ENCODE data around the gene STING1.

Gene STING1

GRCh38 chr5:139523635-139524445 is 41.3 kb upstream of the STING1 start:
- no peak overlapping the region for H3K27ac ChIP-seq (ENCODE audit: low read length)

GRCh38 chr5:139517683-139518564 is 35.4 kb upstream of the STING1 start:
- H4K20me1 ChIP-seq (ENCODE audit: insufficient read depth, low read length), result no peaks in the 10 kb centered on the region
- H3K4me3 ChIP-seq (ENCODE audit: low read depth in 1 of 2, low read length in 2 of 2), result peak overlapping the region; percentile 2 to 59; a peak in 3 of 4 replicates
- H3K9me3 ChIP-seq (ENCODE audit: insufficient read depth, low read length, severe bottlenecking), result no peaks in the 10 kb centered on the region
- peak overlapping the region; percentile 100 for H2AFZ ChIP-seq (ENCODE audit: low read depth, low read length)
- TF ChIP-seq CTCF (IDR thresholded peaks at IDR 0.05; ENCODE audit: borderline replicate concordance, extremely low read depth, low read length, poor library complexity, severe bottlenecking), result peak; percentile 97
- no peak for TF ChIP-seq EZH2 (IDR thresholded peaks at IDR 0.05; ENCODE audit: borderline replicate concordance, low read depth, low read length, severe bottlenecking)
- no peaks in the 10 kb centered on the region for H3K27me3 ChIP-seq (ENCODE audit: insufficient read depth, low read length, poor library complexity)
- peaks cover 22% of the 10 kb centered on the region for H3K4me1 ChIP-seq (ENCODE audit: insufficient read depth, low read length)
- peak; percentile 88 for DNase-seq
- H3K27ac ChIP-seq (ENCODE audit: low read length), result peak overlapping the region; percentile 86
- peak overlapping the region; percentile 77 for H3K4me2 ChIP-seq (ENCODE audit: insufficient read depth, low read length)
- H3K36me3 ChIP-seq (ENCODE audit: insufficient read depth, low read length), result no peaks in the 10 kb centered on the region
- H3K9ac ChIP-seq (ENCODE audit: low read depth, low read length), result peak overlapping the region; percentile 71
- peak; percentile 96 for ATAC-seq (ENCODE audit: insufficient read depth, low read depth)
- H3K79me2 ChIP-seq (ENCODE audit: insufficient read depth, low read length), result no peaks in the 10 kb centered on the region

More at GRCh38 chr5:139523635-139524445, 41.3 kb upstream of the STING1 start:
- no peak overlapping the region for H3K4me3 ChIP-seq (ENCODE audit: low read depth in 1 of 2, low read length in 2 of 2)
- no peak overlapping the region for H2AFZ ChIP-seq (ENCODE audit: low read depth, low read length)
- no peak for ATAC-seq (ENCODE audit: insufficient read depth, low read depth)
- H3K4me1 ChIP-seq (ENCODE audit: insufficient read depth, low read length), result no peaks in the 10 kb centered on the region
- no peaks in the 10 kb centered on the region for H3K9me3 ChIP-seq (ENCODE audit: insufficient read depth, low read length, severe bottlenecking)
- no peak overlapping the region for H3K4me2 ChIP-seq (ENCODE audit: insufficient read depth, low read length)
- no peak for TF ChIP-seq EZH2 (IDR thresholded peaks at IDR 0.05; ENCODE audit: borderline replicate concordance, low read depth, low read length, severe bottlenecking)
- no peak for TF ChIP-seq CTCF (IDR thresholded peaks at IDR 0.05; ENCODE audit: borderline replicate concordance, extremely low read depth, low read length, poor library complexity, severe bottlenecking)
- no peaks in the 10 kb centered on the region for H3K27me3 ChIP-seq (ENCODE audit: insufficient read depth, low read length, poor library complexity)
- no peak overlapping the region for H3K9ac ChIP-seq (ENCODE audit: low read depth, low read length)
- no peak for DNase-seq
- no peaks in the 10 kb centered on the region for H3K36me3 ChIP-seq (ENCODE audit: insufficient read depth, low read length)
- H3K79me2 ChIP-seq (ENCODE audit: insufficient read depth, low read length), result no peaks in the 10 kb centered on the region
- no peaks in the 10 kb centered on the region for H4K20me1 ChIP-seq (ENCODE audit: insufficient read depth, low read length)

GRCh38 chr5:139514486-139514856 is 31.9 kb upstream of the STING1 start:
- no peak for TF ChIP-seq EZH2 (IDR thresholded peaks at IDR 0.05; ENCODE audit: borderline replicate concordance, low read depth, low read length, severe bottlenecking)
- TF ChIP-seq CTCF (IDR thresholded peaks at IDR 0.05; ENCODE audit: borderline replicate concordance, extremely low read depth, low read length, poor library complexity, severe bottlenecking), result no peak
- no peaks in the 10 kb centered on the region for H3K27me3 ChIP-seq (ENCODE audit: insufficient read depth, low read length, poor library complexity)
- no peak overlapping the region for H3K9ac ChIP-seq (ENCODE audit: low read depth, low read length)
- H2AFZ ChIP-seq (ENCODE audit: low read depth, low read length), result no peak overlapping the region
- peaks cover 43% of the 10 kb centered on the region for H3K4me1 ChIP-seq (ENCODE audit: insufficient read depth, low read length)
- H4K20me1 ChIP-seq (ENCODE audit: insufficient read depth, low read length), result peaks cover 6% of the 10 kb centered on the region
- no peak overlapping the region for H3K4me3 ChIP-seq (ENCODE audit: low read depth in 1 of 2, low read length in 2 of 2)
- DNase-seq (no peak), ATAC-seq (ENCODE audit: insufficient read depth, low read depth) (no peak)
- H3K79me2 ChIP-seq (ENCODE audit: insufficient read depth, low read length), result no peaks in the 10 kb centered on the region
- no peaks in the 10 kb centered on the region for H3K36me3 ChIP-seq (ENCODE audit: insufficient read depth, low read length)
- no peaks in the 10 kb centered on the region for H3K9me3 ChIP-seq (ENCODE audit: insufficient read depth, low read length, severe bottlenecking)
- no peak overlapping the region for H3K27ac ChIP-seq (ENCODE audit: low read length)
- no peak overlapping the region for H3K4me2 ChIP-seq (ENCODE audit: insufficient read depth, low read length)
